DMS 273 (cell line): ENCODE data around the gene CSNK1G1.
"Not testable (repeated sequence)": the region's sequence is repeated elsewhere in the genome, so short reads cannot be mapped to it uniquely, and the experiment has no call there.

Source experiments
- DNase-seq: peaks from one replicate; lab custom pipeline; 2025; ENCODE audit not compliant: unreplicated experiment; lab: John Stamatoyannopoulos, UW

CSNK1G1 gene

GRCh38 chr15:64351265-64351664 lies 4.7 kb downstream of the CSNK1G1 start:
- DNase-seq = no peak

DNA sequence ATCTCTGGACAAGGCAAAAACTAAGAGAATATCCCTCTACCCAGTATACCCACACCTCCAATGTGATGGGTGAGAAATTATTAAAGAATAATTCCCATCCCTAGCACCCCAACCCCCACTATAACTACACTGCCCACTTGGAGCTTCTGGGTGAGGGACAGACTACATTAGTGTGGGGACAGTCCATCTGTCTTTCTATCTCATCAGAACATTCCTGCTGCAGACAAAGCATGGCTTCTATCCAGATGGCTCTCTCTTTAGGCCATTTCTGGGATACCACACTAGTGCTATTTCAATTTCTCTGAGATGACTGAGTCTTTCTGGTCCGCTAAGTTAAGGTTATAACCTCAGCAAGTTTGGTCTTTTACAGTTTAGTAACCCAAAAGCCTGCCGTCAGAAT lies 6.6 kb downstream of the CSNK1G1 start:
- no peak for DNase-seq

DNA sequence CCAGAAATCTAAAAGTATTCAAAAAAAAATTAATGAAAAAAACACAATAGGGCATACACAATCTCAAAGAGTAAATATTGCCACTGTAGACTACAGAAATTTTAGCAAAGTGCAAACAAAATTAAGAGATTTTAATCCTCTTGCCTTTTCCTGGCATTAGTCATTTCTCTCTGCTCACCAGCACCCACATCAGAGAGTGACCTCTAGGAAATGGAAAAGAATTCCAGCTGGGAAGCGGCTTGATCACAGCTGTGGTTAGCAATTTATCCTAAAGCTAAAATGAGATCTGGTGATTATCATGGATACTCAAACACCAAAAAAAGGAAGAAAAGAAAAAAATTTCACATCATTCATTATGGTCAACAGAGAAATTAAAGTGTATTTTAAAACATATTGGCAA lies 7.5 kb downstream of the CSNK1G1 start:
- no peak for DNase-seq

DNA sequence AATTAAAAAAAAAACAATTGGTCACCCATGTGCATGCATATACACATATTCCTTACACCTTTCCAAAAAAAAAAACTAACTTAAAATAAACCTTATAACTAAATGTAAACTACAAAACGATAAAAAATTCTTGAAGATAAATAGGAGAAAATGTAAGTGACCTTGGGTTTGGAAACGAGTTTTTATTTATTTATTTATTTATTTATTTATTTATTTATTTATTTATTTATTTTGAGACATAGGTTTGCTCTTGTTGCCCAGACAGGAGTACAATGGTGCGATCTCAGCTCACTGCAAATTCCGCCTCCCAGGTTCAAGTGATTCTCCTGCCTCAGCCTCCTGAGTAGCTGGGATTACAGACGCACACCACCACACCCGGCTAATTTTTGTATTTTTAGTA lies 9.7 kb downstream of the CSNK1G1 start:
- not testable (repeated sequence) for DNase-seq

GRCh38 chr15:64344651-64345294 lies 11.2 kb downstream of the CSNK1G1 start:
- no peak for DNase-seq

GRCh38 chr15:64343841-64344240 lies 12.1 kb downstream of the CSNK1G1 start:
- no peak for DNase-seq

DNA sequence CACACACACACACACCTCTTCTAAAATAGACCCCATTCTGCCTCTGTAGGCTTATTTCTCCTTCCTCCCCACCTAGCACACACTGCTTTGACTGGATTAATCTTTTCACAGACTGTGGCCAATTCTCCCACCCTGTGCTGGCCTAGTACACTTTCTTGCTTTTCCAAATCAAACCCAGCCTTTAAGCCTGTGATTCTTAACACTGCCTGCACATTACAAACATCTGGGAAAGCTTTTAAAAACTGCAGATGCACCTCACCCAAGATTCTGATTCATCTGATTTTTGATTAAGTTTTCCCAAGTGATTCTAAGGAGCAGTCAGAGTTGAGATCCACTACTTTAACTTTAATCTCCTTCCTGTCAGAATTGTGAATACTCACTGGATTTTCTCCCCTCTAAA lies 12.8 kb downstream of the CSNK1G1 start:
- no peak for DNase-seq

DNA sequence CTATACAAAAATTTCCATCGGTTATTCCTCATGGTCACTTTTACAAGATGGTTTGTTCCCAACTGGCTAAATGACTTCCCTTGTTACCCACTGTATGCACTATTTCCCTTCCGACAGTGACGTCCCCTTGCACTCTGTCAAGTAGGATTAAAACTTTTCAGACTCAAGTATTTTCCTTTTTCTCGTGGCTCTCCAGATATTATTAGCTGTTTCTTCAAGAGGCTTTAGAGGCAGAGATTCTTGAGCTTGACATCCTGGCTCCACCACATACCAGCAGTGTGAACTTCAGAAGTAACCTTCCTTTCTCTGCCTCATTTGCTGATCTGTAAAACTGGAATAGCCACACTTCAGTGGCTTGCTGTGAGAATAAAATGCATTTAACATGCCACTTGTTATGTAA lies 14.0 kb downstream of the CSNK1G1 start:
- DNase-seq = no peak

DNA sequence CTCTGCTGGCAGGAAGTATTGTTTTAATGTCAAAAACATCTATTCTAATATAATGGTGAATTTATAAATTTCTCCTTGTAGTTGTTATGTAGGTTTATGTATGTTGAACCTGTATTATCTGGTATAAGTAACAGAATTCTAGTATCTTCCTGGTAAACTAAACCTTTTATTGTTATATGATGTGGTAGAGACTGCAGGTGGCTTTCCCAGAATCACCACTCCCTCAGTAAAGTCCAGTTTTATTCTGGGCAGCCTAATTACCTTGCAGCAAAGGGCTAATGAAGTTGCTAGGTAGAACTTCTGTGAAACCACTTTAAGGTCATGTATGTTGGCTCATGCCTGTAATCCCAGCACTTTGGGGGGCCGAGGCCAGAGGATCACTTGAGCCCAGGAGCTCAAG lies 15.6 kb downstream of the CSNK1G1 start:
- DNase-seq = no peak

DNA sequence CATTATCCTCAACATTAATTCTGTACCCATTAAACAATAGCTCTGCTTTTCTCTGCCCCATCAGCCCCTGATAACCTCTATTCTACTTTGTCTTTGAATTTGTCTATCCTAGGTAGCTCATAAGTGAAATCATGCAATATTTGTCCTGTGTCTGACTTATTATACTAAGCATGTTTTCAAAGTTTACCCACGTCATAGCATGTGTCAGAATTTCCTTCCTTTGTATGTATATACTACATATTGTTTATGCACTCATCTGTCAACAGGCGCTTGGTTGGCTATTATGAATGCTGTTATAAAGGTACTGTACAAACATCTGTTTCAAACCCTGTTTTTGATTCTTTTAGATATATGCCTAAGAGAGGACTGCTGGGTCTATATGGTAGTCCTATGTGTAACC lies 18.2 kb downstream of the CSNK1G1 start:
- no peak for DNase-seq

DNA sequence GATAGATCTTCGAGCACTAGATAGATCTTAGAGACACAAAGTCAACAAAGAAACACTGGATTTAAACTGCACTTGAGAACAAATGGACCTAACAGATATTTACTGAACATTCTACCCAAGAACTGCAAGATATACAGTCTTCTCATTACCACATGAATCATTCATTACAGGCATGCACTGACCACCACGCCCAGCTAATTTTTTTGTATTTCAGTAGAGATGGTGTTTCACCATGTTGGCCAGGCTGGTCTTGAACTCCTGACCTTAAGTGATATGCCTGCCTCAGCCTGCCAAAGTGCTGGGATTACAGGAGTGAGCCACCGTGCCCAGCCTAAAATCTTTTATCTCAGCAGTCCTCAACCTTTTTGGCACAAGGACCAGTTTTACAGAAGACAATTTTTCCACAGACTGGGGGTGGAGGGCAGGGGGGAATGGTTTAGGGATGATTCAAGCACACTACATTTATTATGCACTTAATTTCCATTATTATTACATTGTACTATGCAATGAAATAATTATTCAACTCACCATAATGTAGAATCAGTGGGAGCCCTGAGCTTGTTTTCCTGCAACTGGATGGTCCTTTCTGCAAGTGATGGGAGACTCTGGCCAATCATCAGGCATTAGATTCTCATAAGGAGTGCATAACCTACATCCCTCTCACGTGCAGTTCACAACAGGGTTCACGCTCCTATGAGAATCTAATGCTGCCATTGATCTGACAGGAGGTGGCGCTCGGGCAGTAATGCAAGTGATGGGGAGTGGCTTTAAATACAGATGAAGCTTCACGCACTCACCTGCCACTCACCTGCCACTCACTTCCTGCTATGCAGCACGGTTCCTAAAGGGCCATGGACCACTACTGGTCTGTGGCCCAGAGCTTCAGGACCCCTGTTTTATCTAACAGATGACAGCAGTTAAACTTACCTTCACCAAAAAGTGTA lies 21.7 kb downstream of the CSNK1G1 start:
- no peak for DNase-seq

- no peak for DNase-seq
Measured at GRCh38 chr15:64333516-64333915, 22.5 kb downstream of the CSNK1G1 start.

GRCh38 chr15:64331668-64332067 lies 24.3 kb downstream of the CSNK1G1 start:
- DNase-seq = not testable (repeated sequence)

DNA sequence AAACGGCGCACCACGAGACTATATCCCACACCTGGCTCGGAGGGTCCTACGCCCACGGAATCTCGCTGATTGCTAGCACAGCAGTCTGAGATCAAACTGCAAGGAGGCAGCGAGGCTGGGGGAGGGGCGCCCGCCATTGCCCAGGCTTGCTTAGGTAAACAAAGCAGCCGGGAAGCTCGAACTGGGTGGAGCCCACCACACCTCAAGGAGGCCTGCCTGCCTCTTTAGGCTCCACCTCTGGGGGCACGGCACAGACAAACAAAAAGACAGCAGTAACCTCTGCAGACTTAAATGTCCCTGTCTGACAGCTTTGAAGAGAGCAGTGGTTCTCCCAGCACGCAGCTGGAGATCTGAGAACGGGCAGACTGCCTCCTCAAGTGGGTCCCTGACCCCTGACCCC lies 29.0 kb downstream of the CSNK1G1 start:
- DNase-seq = not testable (repeated sequence)

DNA sequence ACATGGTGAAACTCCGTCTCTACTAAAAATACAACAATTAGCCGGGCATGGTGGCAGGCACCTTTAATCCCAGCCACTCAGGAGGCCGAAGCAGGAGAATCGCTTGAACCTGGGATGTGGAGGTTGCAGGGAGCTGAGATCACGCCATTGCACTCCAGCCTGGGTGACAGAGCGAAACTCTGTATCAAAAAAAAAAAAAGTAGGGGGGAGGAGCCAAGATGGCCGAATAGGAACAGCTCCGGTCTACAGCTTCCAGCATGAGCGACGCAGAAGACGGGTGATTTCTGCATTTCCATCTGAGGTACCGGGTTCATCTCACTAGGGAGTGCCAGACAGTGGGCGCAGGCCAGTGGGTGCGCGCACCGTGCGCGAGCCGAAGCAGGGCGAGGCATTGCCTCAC lies 29.5 kb downstream of the CSNK1G1 start:
- DNase-seq = not testable (repeated sequence)

DNA sequence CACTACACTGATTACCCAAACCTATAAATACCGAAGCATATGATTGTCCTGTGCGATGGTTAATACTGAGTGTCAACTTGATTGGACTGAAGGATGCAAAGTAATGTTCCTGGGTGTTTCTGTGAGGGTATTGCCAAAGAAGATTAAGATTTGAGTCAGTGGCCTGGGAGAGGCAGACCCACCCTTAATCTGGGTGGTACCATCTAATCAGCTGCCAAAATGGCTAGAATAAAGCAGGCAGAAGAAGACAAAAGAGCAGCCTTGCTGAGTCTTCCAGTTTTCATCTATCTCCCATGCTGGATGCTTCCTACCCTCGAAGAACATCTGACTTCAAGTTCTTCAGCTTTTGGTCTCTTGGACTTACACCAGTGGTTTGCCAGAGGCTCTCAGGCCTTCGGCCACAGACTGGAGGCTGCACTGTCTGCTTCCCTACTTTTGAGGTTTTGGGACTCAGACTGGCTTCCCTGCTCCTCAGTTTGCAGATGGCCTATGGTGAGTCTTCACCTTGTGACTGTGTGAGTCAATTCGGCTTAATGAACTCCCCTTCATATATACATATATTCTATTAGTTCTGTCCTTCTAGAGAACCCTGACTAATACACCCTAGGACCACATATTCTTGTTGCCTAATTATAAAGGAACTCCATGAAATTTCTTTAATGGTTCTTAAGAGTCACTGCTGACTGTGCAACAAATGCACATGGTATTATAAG lies 31.7 kb downstream of the CSNK1G1 start:
- DNase-seq = no peak

GRCh38 chr15:64315216-64315615 lies 40.8 kb downstream of the CSNK1G1 start:
- no peak for DNase-seq

- no peak for DNase-seq
Measured at GRCh38 chr15:64314456-64314855, 41.5 kb downstream of the CSNK1G1 start.

GRCh38 chr15:64311566-64311965 lies 44.4 kb downstream of the CSNK1G1 start:
- DNase-seq = no peak

DNA sequence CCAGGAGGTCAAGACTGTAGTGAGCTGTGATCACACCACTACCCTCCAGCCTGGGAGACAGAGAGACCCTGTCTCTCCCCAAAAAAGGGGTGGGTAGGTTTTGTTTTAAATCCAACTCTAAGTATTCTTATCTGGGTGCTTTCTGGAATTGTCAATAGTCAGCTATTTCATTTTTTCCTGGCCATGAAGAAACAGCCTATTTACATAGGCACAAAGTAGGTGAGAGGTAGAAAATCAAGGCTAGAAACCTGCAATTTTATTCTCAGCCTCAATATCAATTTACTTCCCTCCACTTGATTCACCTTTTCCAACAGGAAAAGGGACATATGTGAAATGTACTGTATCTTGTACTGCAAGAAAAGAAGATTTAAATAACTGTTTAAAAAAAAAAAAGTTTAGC lies 45.9 kb downstream of the CSNK1G1 start:
- DNase-seq = no peak

DNA sequence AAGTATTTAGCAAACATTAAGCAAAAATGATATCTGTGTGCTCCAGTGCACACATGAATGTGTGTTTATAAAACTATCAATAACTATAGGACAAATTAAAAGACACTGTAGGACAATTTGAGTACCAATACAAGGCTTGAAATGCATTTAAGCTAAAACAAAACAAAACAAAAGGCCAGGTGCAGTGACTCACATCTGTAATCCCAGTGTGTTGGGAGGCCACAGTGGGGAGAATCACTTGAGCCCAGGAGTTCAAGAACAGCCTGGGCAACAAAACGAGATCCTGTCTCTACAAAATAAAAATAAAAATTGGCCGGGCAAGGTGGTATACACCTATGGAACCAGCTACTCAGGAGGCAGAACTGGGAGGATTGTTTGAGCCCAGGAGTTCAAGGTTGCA lies 50.7 kb downstream of the CSNK1G1 start:
- DNase-seq = no peak

DNA sequence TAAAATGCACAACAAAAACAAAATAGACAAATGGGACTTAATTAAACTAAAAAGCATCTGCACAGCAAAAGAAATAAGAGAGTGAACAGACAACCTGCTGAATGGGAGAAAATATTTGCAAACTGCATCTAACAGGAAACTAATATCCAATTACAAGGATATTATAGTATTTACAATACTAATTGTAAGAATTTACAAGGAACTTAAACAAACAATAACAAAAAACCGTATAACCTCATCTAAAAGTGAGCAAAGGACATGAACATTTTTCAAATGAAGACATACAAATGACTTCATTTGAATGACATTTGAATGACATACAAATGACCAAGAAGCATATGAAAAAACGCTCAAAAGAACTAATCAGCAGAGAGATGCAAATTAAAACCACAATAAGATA lies 66.4 kb downstream of the CSNK1G1 start:
- no peak for DNase-seq
